Stimulated activated CD4-positive, alpha-beta T cell treated with anti-CD3 and anti-CD28 coated beads, Interleukin-15, amount 100 ng/mL, for 48 hours (primary cell): ENCODE data around the gene MGST3.
"Not testable (repeated sequence)": the region's sequence is repeated elsewhere in the genome, so short reads cannot be mapped to it uniquely, and the experiment has no call there.

Experiments
- DNase-seq, 2 donors: peaks; one replicate each; pipeline ENCODE4 v3.0.0-alpha.2; 2020; ENCODE audit warnings: low read depth in 2 of 2

The MGST3 gene

GRCh38 chr1:165658766-165659580 lies 27.9 kb downstream of the MGST3 start:
- not testable (repeated sequence) for DNase-seq

- DNase-seq = no peak
These were observed 28.5 kb downstream of the MGST3 start for GRCh38 chr1:165659581-165659895.

GRCh38 chr1:165661703-165662102 lies 30.7 kb downstream of the MGST3 start:
- no peak for DNase-seq

GRCh38 chr1:165662186-165662585 lies 31.2 kb downstream of the MGST3 start:
- no peak for DNase-seq

GRCh38 chr1:165666152-165666825 lies 35.3 kb downstream of the MGST3 start:
- DNase-seq = no peak

- no peak for DNase-seq
These were observed 37.1 kb downstream of the MGST3 start for GRCh38 chr1:165668184-165668583.

DNA sequence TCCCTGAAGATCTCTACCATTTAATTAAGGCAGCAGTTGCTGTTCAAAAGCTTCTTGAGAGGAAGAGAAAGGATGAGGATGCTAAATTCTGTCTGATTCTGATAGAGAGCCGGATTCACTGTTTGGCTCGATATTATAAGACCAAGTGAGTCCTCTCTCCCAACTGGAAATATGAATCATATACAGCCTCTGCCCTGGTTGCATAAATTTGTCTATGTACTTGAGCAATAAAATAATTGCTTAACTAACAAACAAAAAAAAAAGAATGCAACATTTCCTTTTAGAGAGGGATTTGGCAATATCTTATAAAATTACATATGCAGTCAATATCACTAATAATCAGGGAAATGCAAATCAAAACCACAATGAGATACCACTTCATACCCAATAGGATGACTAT lies 40.5 kb downstream of the MGST3 start:
- DNase-seq = no peak

DNA sequence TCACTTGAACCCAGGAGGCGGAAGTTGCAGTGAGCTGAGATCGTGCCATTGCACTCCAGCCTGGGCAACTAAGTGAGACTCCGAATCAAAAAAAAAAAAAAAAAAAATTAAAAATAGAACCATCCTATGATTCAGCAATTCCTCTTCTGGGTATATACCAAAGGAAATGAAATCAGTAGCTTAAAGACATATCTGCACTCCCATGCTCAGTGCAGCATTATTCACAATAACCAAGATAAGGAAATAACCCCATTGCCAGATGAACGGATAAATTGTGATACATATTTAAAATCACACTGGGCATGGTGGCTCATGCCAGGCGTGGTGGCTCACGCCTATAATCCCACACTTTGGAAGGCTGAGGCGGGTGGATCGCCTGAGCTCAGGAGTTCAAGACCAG lies 43.6 kb downstream of the MGST3 start:
- no peak for DNase-seq

GRCh38 chr1:165675794-165676193 lies 44.8 kb downstream of the MGST3 start:
- no peak for DNase-seq

DNA sequence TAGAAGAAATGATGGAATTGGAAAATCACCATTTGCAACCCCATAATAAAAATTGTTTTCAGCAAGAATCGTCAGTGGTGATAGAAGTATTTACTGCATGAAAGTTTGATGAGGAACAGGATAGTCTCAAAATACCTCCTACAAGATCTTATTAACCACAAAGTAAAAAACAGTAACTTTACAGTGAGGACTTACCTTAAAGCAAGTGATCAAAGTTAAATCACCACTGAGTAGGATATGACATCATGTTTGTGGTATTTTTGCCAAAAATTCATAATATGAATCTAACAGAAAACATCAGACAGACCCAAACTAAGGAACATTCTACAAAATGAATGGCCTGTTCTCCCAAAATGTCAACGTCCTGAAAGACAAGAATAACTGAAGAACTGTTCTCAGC lies 47.5 kb downstream of the MGST3 start:
- no peak for DNase-seq

DNA sequence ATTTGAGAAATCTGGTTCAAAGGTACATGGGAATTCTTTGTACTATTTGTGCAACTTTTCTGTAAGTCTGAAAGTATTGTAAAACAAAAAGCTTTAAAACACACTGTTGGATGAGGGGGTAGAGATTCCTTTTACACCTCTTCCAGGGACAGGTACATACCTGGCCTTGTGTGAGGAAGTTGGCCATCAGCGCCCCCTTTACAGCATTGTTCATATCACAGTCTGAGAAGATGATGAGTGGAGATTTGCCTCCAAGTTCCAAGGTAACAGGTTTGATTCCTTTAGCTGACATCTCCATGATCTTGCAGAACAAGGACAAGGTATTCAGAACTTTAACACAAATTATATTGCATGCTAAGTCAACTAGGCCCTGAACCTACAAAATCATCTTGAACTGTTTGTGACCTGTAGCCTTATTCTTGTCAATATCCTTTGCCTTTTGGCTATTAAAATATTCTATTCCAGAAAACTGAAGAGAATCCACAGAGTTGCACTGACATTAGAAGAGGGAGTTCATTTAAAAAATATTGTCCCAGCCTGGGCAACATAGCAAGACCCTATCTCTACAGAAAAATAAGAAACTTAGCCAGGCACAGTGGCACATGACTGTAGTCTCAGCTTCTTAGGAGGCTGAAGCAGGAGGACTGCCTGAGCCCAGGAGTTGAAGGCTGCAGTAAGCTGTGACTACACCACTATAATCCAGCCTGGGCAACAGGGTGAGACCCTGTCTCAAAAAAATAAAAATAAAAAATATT lies 48.4 kb downstream of the MGST3 start:
- DNase-seq = no peak

DNA sequence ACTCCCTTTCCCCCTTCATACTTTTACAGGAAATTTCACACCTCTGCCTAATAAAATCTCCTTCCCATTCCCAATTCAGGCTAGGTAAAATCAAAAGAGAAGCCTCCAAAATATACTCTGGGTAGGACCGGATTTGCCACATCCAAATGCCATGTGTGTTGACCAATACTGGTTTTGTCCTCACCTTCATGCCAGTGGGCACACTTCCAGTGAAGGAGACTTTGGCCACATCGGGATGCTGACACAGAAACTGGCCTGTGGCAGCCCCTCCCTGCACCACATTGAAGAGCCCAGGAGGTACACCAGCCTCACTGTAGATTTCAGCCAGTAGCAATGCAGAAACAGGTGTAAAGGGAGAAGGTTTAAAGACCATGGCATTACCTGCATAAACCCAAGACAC lies 49.3 kb downstream of the MGST3 start:
- DNase-seq = no peak

DNA sequence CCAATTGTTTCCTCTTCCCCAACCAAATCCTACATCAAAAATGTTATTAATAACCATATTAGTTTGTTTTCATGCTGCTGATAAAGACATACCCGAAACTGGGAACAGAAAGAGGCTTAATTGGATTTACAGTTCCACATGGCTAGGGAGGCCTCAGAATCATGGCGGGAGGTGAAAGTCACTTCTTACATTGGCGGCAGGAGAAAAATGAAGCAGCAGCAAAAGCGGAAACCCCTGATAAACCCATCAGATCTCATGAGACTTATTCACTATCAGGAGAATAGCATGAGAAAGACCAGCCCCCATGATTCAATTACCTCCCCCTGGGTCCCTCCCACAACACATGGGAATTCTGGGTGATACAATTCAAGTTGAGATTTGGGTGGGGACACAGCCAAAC lies 49.7 kb downstream of the MGST3 start:
- DNase-seq = not testable (repeated sequence)

GRCh38 chr1:165683848-165684485 lies 52.9 kb downstream of the MGST3 start:
- DNase-seq = no peak

GRCh38 chr1:165686121-165686970 lies 55.3 kb downstream of the MGST3 start:
- DNase-seq = no peak

DNA sequence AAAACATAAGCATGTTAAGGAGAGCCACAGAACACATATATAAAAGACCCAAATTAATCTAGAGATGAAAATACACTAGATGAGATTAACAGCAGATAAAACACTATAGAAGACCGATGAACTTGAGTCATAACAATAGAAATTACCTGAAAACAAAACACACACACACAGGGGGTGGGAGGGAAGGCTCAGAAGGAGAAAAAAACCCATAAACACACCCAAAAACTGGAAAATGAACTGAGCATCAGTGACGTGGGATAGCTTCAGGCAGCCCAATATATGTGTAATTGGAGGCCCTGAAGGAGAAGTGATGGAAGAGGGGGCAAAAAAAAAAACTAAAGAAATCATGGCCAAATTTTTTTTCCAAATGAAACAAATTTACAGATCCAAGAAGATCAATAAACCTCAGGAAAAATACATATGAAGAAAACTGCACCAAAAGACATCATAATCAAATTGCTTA lies 56.0 kb downstream of the MGST3 start:
- DNase-seq = no peak

DNA sequence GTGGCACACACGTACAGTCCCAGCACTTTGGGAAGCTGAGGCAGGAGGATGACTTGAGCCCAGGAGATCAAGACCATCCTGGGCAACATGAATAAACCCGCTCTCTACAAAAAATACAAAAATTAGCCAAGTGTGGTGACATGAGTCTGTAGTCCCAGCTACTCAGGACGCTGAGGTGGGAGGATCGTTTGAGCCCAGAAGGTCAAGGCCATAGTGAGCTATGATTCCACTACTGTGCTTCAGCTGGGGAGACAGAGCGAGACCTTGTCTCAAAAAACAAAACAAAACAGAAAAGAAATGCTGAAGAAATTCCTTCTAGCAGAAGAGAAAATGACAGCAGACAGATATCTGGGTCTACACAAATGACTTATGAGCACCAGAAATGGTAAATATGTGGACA lies 57.0 kb downstream of the MGST3 start:
- no peak for DNase-seq

DNA sequence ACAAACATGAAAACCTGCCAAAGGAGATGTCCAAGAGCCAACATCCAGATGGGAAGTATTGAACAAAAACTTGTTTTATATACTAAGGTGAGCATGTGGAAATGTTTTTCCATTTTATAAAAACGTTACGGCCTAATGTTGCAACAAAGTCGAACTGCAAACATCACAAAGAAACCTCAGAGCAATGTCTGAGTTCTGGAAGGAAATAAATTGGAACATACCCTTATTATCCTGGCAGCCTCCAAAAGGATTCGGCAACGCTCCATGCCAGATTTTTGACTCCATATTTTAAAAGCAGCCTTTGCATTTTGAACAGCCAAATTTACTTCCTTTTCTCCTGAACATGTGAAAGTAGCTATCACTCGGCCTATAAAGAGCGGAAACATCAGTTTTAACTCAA lies 64.0 kb downstream of the MGST3 start:
- DNase-seq = no peak

DNA sequence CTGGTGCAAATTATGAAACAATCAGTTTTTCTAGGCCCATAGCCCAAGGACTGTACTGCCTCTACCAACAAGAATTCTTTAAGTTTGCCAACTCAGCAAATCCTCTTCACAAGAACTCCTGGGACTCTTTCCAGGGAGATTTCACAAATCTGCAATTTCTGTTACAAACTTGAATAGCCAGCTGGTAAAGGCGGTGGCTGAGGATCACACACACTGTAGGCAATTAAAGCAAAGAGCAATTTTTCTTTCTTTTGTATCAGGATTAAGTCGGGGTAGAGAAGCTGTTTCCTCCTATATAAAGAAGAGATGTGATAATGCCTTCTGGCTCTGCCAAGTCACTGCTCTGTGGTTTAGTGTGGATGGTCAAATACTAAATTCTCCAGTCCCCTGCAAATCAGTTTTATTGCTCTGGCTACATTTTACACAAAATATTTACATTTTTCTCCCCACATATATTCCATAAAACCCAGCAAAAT lies 65.6 kb downstream of the MGST3 start:
- DNase-seq = no peak

DNA sequence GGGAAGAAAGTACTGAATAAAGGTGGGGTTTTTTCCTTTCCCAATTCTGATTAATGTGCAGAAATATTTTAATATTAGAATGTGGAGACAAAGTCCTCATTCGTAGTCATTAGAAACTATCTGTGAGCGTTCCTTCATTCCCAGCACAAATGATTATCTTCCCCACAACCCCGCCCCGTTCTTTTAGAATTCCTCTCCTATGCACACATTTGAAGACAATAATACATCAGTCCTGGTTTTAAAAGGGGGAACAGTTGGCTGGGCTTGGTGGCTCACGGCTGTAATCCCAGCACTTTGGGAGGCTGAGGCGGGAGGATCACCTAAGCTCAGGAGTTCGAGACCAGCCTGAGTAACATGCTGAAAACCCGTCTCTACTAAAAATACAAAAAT lies 66.5 kb downstream of the MGST3 start:
- no peak for DNase-seq
